ENCODE data around the gene S100A8.

- TF ChIP-seq CTCF (IDR thresholded peaks at IDR 0.05; ENCODE audit: insufficient read depth, low read length, poor library complexity, severe bottlenecking), result no peak
- TF ChIP-seq EZH2phosphoT487 (conservative IDR thresholded peaks at IDR 0.05; ENCODE audit: low read length), result no peak
Measured at GRCh38 chr1:153429266-153430165, 38.6 kb upstream of the S100A8 start.
